Stimulated activated CD4-positive, alpha-beta T cell treated with anti-CD3 and anti-CD28 coated beads, Interleukin-15, amount 100 ng/mL, for 24 hours (primary cell): ENCODE measurements around the gene ADAMTS9.
A peak's percentile ranks its signal among the peaks of the same experiment; 100 is the strongest.

ENCODE experiments used
- DNase-seq: peaks from one replicate; pipeline ENCODE4 v3.0.0-alpha.2; 2020

ADAMTS9 gene, protein sequence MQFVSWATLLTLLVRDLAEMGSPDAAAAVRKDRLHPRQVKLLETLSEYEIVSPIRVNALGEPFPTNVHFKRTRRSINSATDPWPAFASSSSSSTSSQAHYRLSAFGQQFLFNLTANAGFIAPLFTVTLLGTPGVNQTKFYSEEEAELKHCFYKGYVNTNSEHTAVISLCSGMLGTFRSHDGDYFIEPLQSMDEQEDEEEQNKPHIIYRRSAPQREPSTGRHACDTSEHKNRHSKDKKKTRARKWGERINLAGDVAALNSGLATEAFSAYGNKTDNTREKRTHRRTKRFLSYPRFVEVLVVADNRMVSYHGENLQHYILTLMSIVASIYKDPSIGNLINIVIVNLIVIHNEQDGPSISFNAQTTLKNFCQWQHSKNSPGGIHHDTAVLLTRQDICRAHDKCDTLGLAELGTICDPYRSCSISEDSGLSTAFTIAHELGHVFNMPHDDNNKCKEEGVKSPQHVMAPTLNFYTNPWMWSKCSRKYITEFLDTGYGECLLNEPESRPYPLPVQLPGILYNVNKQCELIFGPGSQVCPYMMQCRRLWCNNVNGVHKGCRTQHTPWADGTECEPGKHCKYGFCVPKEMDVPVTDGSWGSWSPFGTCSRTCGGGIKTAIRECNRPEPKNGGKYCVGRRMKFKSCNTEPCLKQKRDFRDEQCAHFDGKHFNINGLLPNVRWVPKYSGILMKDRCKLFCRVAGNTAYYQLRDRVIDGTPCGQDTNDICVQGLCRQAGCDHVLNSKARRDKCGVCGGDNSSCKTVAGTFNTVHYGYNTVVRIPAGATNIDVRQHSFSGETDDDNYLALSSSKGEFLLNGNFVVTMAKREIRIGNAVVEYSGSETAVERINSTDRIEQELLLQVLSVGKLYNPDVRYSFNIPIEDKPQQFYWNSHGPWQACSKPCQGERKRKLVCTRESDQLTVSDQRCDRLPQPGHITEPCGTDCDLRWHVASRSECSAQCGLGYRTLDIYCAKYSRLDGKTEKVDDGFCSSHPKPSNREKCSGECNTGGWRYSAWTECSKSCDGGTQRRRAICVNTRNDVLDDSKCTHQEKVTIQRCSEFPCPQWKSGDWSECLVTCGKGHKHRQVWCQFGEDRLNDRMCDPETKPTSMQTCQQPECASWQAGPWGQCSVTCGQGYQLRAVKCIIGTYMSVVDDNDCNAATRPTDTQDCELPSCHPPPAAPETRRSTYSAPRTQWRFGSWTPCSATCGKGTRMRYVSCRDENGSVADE (N-terminal part only)

DNA sequence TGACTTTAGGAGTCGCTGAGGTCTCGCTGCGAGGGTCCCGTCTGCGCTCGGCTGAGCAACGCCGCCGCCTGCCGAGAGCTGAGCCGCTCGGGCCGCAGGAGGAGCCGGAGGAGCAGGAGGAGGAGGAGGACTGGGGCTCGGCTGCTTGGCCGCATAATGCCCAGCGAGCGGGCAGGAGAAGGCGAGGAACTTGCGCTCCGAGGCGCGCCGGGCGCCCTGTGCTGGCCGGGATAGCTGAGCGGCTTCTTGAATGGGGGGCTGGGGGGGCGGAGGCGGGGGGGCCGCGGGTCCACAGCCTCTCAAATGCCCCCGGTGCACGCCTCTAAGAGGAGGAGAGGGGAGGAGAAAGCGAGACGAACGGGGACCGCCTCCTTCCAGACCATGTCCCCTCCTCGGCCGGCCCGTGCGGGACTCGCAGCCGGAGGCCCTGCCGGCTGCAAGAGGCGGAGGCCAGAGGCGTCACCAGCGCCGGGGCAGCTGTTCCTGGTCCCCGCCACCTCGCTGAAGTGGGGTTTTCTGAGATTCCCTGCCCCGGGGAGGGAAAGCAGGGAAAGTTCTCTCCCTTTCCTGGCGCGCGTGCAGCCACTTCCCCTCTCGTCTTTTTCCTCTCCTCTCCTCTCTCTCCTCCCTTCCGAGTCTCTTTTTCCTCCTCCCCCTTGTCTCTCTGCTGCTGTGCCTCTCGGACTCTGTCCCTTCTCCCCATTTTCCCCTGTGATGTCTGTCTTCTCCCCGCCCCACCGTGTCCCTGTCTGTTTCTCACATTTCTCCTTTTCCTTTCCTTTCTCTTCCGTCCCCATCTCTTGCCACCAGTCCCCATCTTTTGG lies at the start of gene ADAMTS9:
Gene ADAMTS9 (minus strand): TSS at position 220 of the 824 bp plus-strand sequence. CDS start 343 bp downstream, outside the sequence.
- peak; percentile 6 for DNase-seq

DNA sequence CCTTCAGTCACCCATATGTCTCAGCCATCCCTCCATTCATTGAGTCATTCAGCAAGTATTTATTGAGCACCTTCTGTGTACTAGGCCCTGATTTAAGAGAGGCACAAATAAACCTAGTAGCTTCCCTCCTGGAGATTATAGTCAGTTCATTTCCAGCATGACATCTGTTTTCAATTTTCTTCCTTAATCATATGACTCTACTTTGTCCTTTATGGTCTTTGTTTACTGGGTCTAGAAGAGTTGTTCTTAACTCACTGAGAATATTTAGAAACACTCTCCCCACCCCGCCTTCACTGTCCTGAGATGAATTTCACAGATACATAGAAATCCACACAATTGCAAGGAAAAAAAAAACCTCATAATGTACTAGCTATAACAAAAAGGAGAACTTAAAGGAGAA lies 44.8 kb upstream of the ADAMTS9 start:
- no peak for DNase-seq

DNA sequence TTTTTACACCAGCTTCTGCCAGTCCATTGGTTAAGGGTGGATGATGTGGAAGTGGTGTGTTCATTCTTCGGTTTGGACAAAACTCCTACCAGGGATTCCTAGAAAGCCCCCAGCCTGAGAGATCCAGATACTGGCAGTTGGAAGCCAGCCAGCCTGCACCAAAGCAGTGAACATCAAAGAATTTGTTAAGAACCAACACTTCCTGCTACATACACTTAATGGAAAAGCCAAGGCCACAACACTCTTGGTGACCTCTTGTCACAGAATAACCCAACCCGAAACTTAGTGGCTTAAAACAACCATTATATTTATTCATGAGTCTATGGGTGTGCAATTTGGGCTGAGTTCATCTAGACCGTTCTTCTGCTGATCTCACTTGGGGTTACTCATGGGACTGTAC lies 42.9 kb upstream of the ADAMTS9 start:
- no peak for DNase-seq

DNA sequence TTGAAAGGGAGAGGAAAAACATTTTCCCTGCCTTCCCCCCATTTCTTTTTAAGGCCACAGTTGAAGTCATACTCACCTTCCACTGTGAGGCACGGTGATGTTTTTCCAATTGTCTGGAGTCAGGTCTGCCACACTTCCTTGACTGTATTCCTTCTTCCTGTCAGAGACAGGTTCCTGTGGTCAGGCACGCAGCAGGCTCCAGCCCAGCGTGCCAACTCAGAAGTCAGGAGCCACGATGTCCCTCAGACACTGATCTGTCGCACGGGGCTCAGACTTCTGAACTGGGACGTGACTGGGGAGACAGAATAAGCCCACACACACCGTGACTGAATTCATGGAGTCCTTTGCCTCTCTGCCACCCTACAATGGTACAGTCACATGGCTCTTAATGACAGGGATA lies 41.2 kb upstream of the ADAMTS9 start:
- no peak for DNase-seq

DNA sequence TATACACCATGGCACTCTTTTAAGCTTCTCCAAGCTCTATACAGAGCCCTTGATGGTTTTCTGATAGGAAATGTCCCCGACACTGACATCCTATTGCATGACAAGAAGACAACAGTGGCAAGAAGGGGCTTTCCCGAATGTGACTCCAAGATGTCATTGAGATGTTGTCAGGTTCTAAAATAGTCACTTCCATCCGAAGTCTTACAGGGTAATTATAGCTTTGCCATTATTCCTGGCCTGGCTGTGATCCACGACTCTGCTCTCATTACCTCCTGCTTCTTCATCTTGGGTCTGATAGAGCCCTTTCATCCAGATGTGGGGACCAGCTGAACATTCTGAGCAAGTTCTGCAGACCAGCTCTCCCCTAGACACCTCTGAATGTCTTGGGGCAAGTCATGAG lies 40.6 kb upstream of the ADAMTS9 start:
- DNase-seq = no peak

DNA sequence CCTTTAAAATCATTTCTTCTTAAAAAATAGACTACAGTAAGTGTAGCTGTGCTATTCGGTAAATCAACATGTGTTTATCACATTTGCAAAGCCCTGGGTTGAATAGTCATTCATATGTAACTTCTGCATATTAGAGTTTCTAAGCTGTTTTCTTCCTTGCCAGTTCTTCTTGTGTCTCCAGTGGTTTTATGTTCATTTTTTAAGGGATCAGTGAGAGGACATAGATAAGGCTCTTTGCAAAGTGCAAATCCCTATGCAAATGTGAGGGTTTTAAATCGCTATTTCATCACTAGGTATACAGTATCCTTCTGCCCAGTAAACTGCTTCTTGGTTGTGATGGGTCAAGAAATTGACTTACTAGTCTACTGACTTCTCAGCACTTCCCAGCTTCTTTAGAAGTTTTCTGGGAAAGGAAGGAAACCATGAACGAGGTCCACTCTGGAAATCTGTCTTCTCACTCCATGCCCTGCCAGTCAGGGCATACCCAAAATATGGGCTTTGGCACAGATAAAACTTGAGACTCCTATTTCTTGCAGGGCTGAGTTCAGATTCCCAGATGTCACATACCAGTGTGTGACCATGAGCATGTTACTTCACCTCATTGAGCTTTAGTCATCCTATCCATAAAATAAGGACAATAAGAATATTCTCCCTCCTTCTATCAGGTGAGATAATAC lies 38.8 kb upstream of the ADAMTS9 start:
- DNase-seq = no peak

DNA sequence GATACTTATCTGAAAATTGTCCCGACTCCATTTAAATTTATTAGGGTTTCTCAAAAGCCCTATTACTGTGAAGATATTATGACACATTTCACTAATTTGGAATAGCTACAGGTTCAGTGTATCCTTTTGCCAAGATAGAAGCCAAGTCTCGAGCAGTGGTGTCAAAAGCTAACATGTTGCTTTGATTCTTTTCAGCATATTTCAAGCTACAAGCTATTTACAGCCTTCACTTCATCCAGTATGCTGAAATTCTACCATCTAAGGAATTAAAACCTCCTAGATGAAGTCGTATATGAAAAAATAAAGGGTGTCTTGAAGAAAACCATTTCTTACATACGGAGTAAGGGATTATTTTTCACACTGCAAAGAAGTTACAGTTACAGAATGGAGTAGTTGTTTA lies 31.2 kb upstream of the ADAMTS9 start:
- no peak for DNase-seq

DNA sequence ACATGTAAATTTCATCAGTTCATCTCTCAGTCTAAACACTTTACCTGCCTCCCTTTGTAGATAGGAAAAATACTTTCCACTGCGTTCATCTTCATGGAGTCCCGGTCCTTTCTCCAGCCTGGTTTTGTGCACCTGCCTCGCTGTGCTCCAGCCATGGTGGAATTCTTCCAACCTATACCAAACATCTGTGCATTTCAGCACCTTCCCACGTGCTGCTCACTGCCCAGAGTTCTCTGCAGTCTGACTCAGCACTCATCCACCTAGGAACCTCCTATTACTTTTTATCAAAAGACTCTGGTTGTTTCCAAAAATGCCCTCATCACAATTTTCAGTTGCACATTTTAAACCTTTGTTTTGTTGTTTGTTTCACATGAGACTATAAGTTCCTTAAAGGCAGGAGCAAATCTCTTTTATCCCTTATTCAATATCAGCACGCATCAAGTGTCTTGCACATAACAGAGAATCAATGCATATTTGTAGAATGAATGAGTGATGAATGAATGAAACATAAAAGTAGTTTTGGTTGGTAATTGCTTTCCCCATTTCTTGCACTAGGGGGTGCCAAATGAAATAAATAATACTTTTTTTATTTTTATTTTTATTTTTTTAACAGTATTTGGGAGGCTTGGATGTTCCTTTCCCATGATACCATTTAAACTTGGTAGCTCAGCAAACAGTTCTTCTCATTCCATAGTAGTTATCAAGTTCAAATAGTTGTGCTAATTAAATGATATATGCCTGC lies 30.2 kb upstream of the ADAMTS9 start:
- DNase-seq = no peak

DNA sequence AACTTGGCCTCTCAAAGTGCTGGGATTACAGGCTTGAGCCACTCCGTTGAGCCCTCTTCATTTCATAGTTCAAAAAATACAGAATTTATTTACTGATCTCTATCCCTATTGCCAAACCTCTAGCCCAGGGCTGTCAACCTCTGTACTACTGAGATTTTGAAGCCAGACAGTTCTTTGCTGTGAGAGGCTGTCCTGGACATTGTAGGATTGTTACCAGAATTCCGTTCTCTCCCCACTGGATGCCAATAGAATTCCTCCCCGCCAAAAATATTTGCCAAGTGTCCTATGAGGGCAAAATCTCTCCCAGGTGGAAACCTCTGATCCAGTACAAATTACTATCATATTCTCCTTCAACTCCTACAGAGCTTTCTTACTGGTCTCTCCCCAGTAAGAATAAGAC lies 29.6 kb upstream of the ADAMTS9 start:
- DNase-seq = no peak

DNA sequence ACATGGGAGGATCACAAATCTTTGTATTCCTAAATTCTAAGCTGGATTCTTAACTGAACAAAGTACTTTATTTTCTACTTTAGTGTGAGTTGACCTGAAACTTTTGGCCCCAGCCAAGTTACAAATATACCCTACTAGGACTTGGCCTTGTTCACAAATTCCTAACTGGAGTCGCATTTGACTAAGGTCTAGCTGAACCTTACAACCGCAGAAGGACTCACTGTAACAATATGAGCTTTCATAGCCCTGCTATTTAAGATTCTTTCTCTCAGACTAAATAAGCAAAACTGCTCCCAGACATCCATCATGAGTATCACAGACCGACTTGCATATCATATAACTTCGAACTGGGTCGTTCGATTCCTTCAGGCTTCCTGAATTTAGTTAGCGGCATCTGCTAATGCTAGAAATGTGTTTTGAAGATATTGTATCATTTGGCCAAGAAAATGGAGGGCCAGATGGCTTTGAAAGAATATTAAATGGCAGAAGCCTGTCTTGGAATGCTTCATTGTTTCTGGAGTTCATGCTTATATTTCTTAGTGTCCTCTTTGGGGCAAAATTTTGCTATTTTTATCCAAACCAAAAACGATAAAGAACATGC lies 28.4 kb upstream of the ADAMTS9 start:
- no peak for DNase-seq

DNA sequence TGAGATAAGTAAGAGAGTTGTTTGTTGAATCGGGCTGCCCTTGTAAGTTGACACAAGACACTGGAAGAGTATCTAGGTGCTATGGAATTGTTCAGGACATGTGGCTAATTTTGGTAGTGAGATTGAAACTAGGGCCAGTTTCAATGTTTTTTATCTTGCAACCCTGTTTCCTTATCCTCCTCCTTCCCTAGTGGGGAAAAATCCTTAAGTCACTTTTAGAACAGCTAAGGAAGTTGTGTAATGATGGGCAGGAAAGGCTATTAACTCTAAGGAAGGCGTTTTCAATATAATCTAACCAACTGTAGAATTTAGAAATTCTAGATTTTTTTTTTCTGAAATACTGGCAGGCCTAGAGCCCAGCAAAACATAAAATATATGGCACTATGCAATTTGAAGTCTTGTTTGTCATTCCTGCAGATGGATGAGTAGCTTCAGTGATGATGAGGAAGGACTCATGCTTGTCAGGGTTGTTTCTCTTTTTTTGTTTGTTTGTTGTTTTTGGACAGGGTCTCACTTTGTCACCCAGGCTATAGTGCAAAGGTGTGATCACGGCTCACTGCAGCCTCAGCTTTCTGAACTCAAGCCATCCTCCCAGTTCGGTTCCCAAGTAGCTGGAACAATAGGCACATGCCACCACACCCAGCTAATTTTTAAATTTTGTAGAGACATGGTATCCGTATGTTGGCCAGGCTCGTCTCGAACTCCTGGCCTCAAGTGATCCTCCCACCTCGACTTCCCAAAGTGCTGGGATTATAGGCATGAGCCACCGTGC lies 27.6 kb upstream of the ADAMTS9 start:
- DNase-seq = no peak

DNA sequence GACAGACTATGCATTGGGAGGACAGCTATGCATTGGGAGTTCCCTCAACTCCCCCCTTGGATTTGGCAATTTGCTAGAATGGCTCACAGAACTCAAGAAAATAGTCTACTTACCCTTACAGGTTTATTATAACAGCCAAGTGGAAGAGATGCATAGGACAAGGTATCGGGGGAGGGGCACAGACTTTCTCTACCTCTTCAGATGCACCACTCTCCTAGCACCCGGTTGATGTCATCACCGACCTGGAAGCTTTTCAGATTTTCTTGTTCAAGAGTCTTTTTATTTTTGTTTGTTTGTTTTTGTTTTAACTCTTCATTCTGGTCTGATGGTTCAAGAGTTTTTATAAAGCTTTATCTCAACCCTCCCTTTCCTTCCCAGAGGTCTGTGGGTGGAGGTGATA lies 20.7 kb upstream of the ADAMTS9 start:
- no peak for DNase-seq

DNA sequence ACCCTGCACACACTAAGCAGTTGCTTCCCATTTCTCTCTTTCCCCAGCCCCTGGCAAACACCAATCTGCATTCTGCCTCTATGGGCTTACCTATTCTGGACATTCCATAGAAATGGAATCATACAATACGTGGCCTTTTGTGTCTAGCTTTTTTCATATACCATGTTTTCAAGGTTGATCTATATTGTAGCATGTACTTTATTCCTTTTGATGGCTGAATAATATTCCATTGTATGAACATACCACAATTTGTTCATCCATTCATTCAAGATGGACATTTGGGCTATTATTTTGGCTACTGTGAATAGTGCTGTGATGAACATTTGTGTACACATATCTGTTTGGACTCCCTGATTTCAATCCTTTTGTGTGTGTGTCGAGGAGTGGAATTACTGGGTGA lies 18.1 kb upstream of the ADAMTS9 start:
- DNase-seq = no peak

DNA sequence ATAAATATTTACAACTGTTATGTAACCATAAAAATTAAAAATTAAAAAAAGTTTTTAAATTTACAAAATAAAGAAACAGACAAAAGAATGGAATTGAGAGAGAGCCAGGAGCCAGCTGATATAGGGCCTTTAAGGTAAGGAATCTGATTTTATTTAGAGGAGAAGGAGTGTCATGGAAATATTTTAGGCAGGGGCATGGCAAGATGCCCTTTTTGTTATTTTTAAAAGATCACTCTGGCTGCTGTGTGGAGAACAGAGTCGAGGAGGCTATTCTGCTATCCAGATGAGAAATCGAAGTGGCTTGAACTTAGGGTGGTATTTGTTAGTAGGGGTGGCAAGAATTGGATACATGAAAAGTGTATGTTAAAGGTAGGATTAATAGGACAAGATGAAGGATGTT lies 9.1 kb upstream of the ADAMTS9 start:
- no peak for DNase-seq

DNA sequence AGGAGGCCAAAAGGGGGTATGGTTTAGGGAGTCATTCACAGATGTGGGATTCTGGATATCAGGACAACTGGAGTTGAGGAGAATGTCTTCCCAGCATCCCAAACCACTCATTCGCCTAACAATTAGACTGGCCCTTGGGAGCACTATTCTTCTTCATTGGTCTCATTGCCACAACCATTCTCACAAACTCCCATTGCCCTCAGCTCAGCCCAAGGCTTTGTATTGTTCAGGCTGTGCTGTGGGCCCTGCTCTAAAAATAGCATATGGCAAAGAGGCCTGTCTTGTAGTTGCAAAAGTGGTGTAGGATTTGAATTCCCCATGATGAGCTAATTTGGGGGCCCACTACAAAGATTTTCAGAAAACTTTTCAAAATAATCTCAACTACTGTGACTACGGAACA lies 6.3 kb upstream of the ADAMTS9 start:
- DNase-seq = no peak

DNA sequence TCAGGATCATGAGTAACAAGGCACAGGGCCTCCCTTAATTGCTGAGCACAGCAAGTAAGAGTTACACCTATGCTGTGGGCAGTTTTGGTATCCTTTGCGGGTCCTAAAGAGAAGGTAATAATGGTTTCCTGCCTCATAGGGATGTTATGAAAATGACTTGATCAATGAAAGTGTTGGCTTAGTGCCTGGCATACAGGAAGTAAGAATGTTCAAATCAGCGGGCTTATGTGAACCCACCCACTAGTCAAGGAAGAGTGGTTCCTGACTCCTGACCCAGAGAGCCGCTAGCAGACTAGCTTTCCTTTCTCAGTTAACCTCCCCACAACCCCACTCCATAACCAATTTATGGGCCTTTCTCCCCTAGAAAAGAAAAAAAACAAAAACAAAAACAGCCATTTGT lies 5.2 kb upstream of the ADAMTS9 start:
- no peak for DNase-seq

DNA sequence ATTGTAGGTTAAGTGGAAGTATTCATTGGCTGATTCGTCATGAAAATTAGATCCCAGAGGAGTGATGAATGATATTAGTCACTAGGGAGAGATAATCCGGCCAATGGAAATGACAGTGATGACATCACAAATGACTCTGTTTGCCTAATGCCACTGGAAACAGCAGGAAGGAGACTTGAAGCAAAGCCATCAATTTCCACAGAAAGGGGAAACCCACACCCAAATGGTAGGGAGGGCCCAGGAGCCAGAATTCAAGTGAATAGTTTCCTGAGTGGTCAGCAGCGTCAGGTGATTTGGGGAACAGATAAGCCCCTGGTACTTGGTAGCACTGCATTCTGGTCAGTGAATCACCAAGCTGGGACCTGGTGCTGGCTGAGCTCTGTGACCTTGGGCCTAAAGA lies 3.3 kb upstream of the ADAMTS9 start:
- no peak for DNase-seq

DNA sequence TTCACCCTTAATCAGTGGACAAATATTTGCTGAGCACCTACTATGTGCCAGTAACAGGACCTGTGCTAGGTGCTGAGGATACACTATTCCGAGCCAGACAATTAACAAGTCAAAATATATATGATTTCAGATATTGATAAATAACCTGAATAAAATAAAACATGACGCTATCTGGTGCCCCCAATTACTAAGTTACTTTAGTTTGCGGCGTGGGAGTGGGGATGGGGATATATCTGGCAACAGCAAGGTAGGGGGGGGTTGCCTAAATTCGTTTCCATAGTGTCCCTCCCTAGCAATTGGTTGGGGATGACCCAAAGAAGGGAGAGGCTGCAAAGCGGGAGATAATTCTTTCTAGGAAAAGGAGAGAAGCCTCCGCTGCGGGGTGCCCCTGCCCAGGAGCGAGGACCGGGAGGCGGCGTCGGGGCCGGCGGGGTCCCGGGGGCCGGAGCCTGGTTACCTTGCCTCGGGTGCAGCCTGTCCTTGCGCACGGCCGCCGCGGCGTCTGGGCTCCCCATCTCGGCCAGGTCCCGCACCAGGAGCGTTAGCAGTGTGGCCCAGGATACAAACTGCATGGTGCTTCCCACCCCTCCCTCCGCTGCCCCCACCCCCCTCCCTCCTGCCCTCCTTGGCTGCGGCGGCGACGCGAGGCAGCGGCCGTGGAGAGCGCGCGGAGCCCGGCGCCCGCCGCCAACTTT lies 567 bp downstream of the ADAMTS9 start:
- no peak for DNase-seq

DNA sequence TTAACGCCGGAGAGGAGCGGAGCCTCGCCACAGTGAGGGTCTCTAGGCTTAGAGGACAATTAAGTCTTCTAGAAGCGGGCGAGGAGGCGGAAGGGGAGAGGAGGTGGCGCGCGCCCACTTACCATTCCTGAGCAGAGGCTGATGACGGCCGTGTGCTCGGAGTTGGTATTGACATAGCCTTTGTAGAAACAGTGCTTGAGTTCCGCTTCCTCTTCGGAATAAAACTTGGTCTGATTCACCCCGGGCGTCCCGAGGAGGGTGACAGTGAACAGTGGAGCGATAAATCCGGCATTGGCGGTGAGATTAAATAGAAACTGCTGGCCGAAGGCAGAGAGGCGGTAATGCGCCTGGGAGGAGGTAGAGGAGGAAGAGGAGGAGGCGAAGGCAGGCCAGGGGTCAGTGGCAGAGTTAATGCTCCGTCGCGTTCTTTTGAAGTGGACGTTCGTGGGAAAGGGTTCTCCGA lies 1.3 kb downstream of the ADAMTS9 start:
- peak; percentile 2 for DNase-seq
